Upper lobe of left lung (tissue), 6 donors: ENCODE measurements around the gene NAPSA. TPM values are rescaled to one million over a fixed set of nuclear protein-coding genes. Genes with fewer than 3 reads are reported as not detected.
"Not testable (repeated sequence)": the region's sequence is repeated elsewhere in the genome, so short reads cannot be mapped to it uniquely, and the experiment has no call there.

Experiments
- ATAC-seq, 2 donors: fragments of 200-7000 bp; cut with Tn5 transposase; one replicate each; pipeline ENCODE4 v1.9.1; 2022; ENCODE audit warnings: mild to moderate bottlenecking in 2 of 2, moderate library complexity in 2 of 2; ENCODE audit not compliant: low FRiP score in 2 of 2
- DNase-seq, 2 donors: peaks; one replicate each; pipeline ENCODE4 v3.0.0-alpha.2; 2019 to 2020
- H3K27ac ChIP-seq, 4 donors: fragments of 200-600 bp; sonication (generic); one replicate each; pipeline ENCODE4 v1.5.1; 2016 to 2019
- H3K27me3 ChIP-seq, 4 donors: fragments of 200-600 bp; sonication (generic); one replicate each; pipeline ENCODE4 v1.5.1; 2017 to 2019
- H3K36me3 ChIP-seq, 4 donors: fragments of 200-600 bp; sonication (generic); one replicate each; pipeline ENCODE4 v1.5.1; 2016 to 2019
- H3K4me1 ChIP-seq, 4 donors: fragments of 200-600 bp; sonication (generic); one replicate each; pipeline ENCODE4 v1.5.1; 2018 to 2019
- H3K4me3 ChIP-seq, 4 donors: fragments of 200-600 bp; sonication (generic); one replicate each; pipeline ENCODE4 v1.5.1; 2017 to 2019; ENCODE audit warnings: mild to moderate bottlenecking in 2 of 4, moderate library complexity in 1 of 4
- H3K9me3 ChIP-seq, 4 donors: fragments of 200-600 bp; sonication (generic); one replicate each; pipeline ENCODE4 v1.5.1; 2018 to 2019
- CTCF ChIP-seq, 6 experiments: fragments of 450-650 bp in 4 of 6; fragments of 200-600 bp in 2 of 6; sonication (generic) in 2 of 6; IDR thresholded peaks; one replicate each; pipeline ENCODE4 v1.5.1; 2016 to 2019; ENCODE audit warnings: antibody characterized with exemption in 6 of 6
- EP300 ChIP-seq, 4 donors: sonication (generic); formaldehyde crosslinking; IDR thresholded peaks; one replicate each; pipeline ENCODE4 v1.5.1; 2017; ENCODE audit warnings: antibody characterized with exemption in 4 of 4, control low read depth in 2 of 4
- POLR2A ChIP-seq, 4 donors: fragments of 450-650 bp; IDR thresholded peaks; one replicate each; pipeline ENCODE4 v1.5.1; 2016 to 2017; ENCODE audit warnings: antibody characterized with exemption in 4 of 4, mild to moderate bottlenecking in 2 of 4
- POLR2AphosphoS5 ChIP-seq, 2 donors: sonication (generic); formaldehyde crosslinking; IDR thresholded peaks; one replicate each; pipeline ENCODE4 v1.5.1; 2017; ENCODE audit warnings: antibody characterized with exemption in 2 of 2
- WGBS, 2 donors: methylation state at CpG; one replicate each; pipeline ENCODE4 v1.1.5; 2017 to 2018; 5-methylcytosine and 5-hydroxymethylcytosine counted together
- total RNA-seq, 6 donors: library from RNA; depleted of rRNA in 4 of 6; stranded (reverse); fragments of >200 nt in 4 of 6; gene quantifications; one replicate each; pipeline versions ENCODE4 v1.1.0 to v1.2.1, GENCODE V29; 2016 to 2021
- donor health status: DM: no; HTN: no; CAD: no; lungs with moderate emphysema.
- donor health status: DM: no; HTN: yes; CAD: no; lungs with severe emphysema.

Gene NAPSA
- total RNA-seq, 6 donors from 2014 or later, result 1,043 to 3,140 (median 1,660) TPM

DNA sequence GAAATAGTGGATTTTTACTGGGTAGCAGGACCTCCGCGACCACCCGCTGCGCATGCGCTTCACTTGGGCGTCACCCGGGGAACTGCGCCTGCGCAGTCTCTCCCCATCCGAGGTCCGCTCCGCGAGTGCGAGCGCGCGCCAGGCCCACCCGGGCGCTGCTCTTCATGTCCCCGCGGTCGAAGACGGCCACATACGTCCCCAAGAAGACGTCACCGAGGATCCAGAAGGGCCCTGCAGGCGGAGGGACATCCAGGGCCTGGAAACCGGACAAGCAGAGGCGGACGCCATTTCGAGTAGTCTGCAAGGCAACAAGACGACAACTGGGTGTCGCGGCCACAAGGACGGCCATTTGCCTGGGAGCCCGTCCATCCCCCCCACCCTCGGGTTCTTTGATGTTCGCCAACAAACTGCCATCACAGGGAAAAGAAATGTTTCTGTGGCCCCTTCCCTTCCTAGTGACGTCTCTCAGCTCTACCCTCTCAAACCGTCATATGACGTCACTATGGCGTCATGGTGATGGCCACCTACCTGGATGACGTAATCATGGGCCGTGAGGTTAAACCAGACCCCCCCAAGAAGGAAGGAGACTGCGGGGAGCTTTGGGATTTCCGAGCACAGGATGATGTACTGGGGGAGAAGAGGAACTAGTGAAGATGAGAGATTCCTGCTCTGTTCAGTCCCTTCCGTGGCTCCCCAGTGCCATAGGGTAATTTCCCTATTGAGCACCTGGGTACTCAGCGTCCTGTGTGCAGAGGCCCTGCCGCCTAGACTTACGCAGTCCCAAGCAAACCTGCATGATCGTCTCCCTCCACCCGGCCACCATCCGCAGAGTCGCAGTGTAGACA, 6.7 kb downstream of the NAPSA start:
- Histone ChIP-seq H3K27me3 (no peaks in the 10 kb centered on the region), H3K27ac (peak overlapping the region; percentile 72 to 88 (median 88)), H3K4me3 (peak overlapping the region in 3 of 4 donors; percentile 47 to 53 (median 48)), H3K4me1 (peaks cover 5 to 33% (median 12%) of the 10 kb centered on the region in 4 donors), H3K36me3 (peaks cover 0 to 10% (median 3%) of the 10 kb centered on the region in 4 donors), H3K9me3 (no peaks in the 10 kb centered on the region)
- ATAC-seq (peak in 1 of 2 donors; percentile 70), DNase-seq (peak; percentile 61 to 92)
- WGBS, 2 donors, result 55 to 65% methylated on average over 41 to 51 of the region's 54 CpGs
- TF ChIP-seq POLR2AphosphoS5 (IDR thresholded peaks at IDR 0.05) (peak in 1 of 2 donors; percentile 50), EP300 (IDR thresholded peaks at IDR 0.05) (no peak), POLR2A (IDR thresholded peaks at IDR 0.05) (peak in 2 of 4 donors; percentile 20 to 75), CTCF (IDR thresholded peaks at IDR 0.05) (no peak)

GRCh38 chr19:50357178-50358100, 8.0 kb downstream of the NAPSA start:
- TF ChIP-seq CTCF (IDR thresholded peaks at IDR 0.05) (peak; percentile 84 to 94 (median 90)), EP300 (IDR thresholded peaks at IDR 0.05) (no peak), POLR2AphosphoS5 (IDR thresholded peaks at IDR 0.05) (peak; percentile 38 to 63), POLR2A (IDR thresholded peaks at IDR 0.05) (peak in 1 of 4 donors; percentile 61)
- H3K4me3 ChIP-seq, result peak overlapping the region; percentile 20 to 53 (median 48)
- H3K27me3 ChIP-seq, result no peaks in the 10 kb centered on the region
- H3K36me3 ChIP-seq, result peaks cover 0 to 10% (median 3%) of the 10 kb centered on the region in 4 donors
- H3K4me1 ChIP-seq, result peaks cover 5 to 33% (median 12%) of the 10 kb centered on the region in 4 donors
- H3K9me3 ChIP-seq, result no peaks in the 10 kb centered on the region
- WGBS, 2 donors, result 15 to 39% methylated on average over 48 to 52 of the region's 54 CpGs
- DNase-seq, result peak; percentile 83 to 93
- ATAC-seq, result peak; percentile 85 to 91
- peak overlapping the region; percentile 72 to 88 (median 88) for H3K27ac ChIP-seq

DNA sequence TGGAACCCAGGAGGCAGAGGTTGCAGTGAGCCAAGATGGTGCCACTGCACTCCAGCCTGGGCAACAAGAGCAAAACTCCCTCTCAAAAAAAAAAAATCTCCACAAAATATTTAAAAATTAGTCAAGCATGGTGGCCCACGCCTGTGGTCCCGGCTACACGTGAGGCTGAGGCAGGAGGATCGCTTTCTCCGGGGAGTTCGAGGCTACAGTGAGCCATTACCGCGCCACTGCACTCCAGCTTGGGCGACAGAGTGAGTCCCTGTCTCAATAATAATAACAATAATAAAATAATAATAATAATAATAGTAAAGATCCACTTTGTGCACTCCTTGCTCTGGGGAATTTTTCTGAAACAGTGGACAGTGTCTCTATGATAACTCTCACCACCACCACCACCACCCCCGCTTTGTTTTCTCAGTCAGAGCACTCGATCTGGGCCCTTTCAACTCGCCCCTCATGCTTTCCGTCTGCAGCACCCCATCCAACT, 8.7 kb downstream of the NAPSA start:
- Histone ChIP-seq H3K4me1 (peaks cover 5 to 33% (median 12%) of the 10 kb centered on the region in 4 donors), H3K36me3 (peaks cover 0 to 10% (median 3%) of the 10 kb centered on the region in 4 donors), H3K27ac (peak overlapping the region in 2 of 4 donors; percentile 88), H3K4me3 (peak overlapping the region in 2 of 4 donors; percentile 48 to 53), H3K27me3 (no peaks in the 10 kb centered on the region), H3K9me3 (no peaks in the 10 kb centered on the region)
- TF ChIP-seq CTCF (IDR thresholded peaks at IDR 0.05), result no peak
- TF ChIP-seq EP300 (IDR thresholded peaks at IDR 0.05), result no peak
- TF ChIP-seq POLR2A (IDR thresholded peaks at IDR 0.05), result no peak
- no peak for TF ChIP-seq POLR2AphosphoS5 (IDR thresholded peaks at IDR 0.05)
- no peak for DNase-seq
- WGBS, 2 donors, result 37 to 39% methylated on average over 13 of the region's 13 CpGs
- ATAC-seq, result no peak

DNA sequence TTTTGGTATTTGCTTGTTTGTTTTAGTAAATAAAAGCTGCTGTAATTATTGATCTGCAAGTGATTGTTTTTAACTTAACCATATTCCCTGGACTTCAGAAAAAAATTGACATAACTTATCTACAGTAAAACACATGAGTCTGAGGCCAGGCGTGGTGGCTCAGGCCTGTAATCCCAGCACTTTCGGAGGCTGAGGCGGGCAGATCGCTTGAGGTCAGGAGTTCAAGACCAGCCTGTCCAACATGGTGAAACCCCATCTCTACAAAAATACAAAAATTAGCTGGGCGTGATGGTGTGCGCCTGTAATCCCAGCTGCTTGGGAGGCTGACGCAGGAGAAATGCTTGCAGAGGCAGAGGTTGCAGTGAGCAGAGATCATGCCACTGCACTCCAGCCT, 12.0 kb downstream of the NAPSA start:
- H3K9me3 ChIP-seq, H3K4me3 ChIP-seq, H3K27ac ChIP-seq, H3K36me3 ChIP-seq, H3K27me3 ChIP-seq, ATAC-seq, DNase-seq: not testable (repeated sequence)
- H3K4me1 ChIP-seq, result peaks cover 3 to 16% (median 5%) of the 10 kb centered on the region in 4 donors
- 93 to 94% methylated on average over 7 of the region's 7 CpGs for WGBS, 2 donors
